B cell (primary cell): ENCODE data around the gene DIS3L2. TPM values are rescaled to one million over a fixed set of nuclear protein-coding genes. Genes with fewer than 3 reads are reported as not detected.

ENCODE experiments used
- ATAC-seq: fragments of 200-7000 bp; cut with Tn5 transposase; one replicate; pipeline ENCODE4 v1.10.0; 2021; ENCODE audit warnings: low read depth, mild to moderate bottlenecking, moderate number of reproducible peaks, moderate library complexity
- CTCF ChIA-PET: fragments of 350-600 bp; sonication (Branson Sonifier 250); formaldehyde crosslinking; loops from one replicate; lab custom pipeline; 2021; ENCODE audit warnings: antibody characterized with exemption, inconsistent platforms; lab: Charles Lee
- POLR2A ChIA-PET: fragments of 350-600 bp; sonication (Branson Sonifier 250); formaldehyde crosslinking; loops from one replicate; lab custom pipeline; 2021; ENCODE audit warnings: antibody characterized with exemption; lab: Charles Lee
- DNase-seq: peaks from one replicate; pipeline ENCODE4 v3.0.0; 2013
- H2AFZ ChIP-seq: 2 replicates; pipeline ENCODE4 v1.6.1; 2012; ENCODE audit warnings: mild to moderate bottlenecking, low read depth, low read length; ENCODE audit not compliant: insufficient read depth, poor library complexity, severe bottlenecking
- H3K27ac ChIP-seq, 2 donors: 1 replicate in 1 of 2; 2 replicates in 1 of 2; pipeline ENCODE4 v1.5.1; 2012 to 2013; ENCODE audit warnings: low read length in 2 of 2, mild to moderate bottlenecking in 2 of 2, moderate library complexity in 1 of 2
- H3K27me3 ChIP-seq, 4 experiments: fragments of 200-600 bp in 1 of 4; sonication (generic) in 1 of 4; replicated peaks in 1 of 4; 1 replicate in 2 of 4; 2 replicates in 2 of 4; pipeline versions ENCODE4 v1.6.1 to v1.7.0; 2013 to 2016; ENCODE audit warnings: low read length in 3 of 4, mild to moderate bottlenecking in 2 of 4, mixed read lengths in 1 of 4, moderate library complexity in 1 of 4; ENCODE audit not compliant: insufficient read depth in 4 of 4, control insufficient read depth in 3 of 4; ENCODE audit errors: control extremely low read depth in 1 of 4
- H3K36me3 ChIP-seq, 2 experiments: replicated peaks in 1 of 2; 1 replicate in 1 of 2; 2 replicates in 1 of 2; pipeline versions ENCODE4 v1.6.1 to v1.7.1; 2013; ENCODE audit warnings: low read length in 1 of 2; ENCODE audit not compliant: insufficient read depth in 2 of 2, control insufficient read depth in 1 of 2; ENCODE audit errors: control extremely low read depth in 1 of 2, extremely low read depth in 1 of 2
- H3K4me1 ChIP-seq, 2 donors: fragments of 200-600 bp in 1 of 2; sonication (generic) in 1 of 2; 1 replicate in 1 of 2; 2 replicates in 1 of 2; pipeline versions ENCODE4 v1.5.1 to v1.6.1; 2013 to 2017; ENCODE audit warnings: low read length in 2 of 2; ENCODE audit not compliant: control insufficient read depth in 2 of 2, insufficient read depth in 2 of 2
- H3K4me2 ChIP-seq: replicated peaks from 2 replicates; pipeline ENCODE3; 2012; ENCODE audit warnings: mild to moderate bottlenecking, low read depth, low read length; ENCODE audit not compliant: poor library complexity, severe bottlenecking
- H3K4me3 ChIP-seq, 5 experiments: fragments of 200-600 bp in 1 of 5; sonication (generic) in 1 of 5; 1 replicate in 3 of 5; 2 replicates in 2 of 5; pipeline versions ENCODE4 v1.5.1 to v1.7.0; 2011 to 2016; ENCODE audit warnings: low read length in 4 of 5, mild to moderate bottlenecking in 4 of 5, low read depth in 2 of 5, control low read depth in 1 of 5, moderate library complexity in 1 of 5; ENCODE audit not compliant: insufficient read depth in 1 of 5; ENCODE audit errors: control extremely low read depth in 1 of 5, extremely low read depth in 1 of 5
- H3K79me2 ChIP-seq: fragments of 200-600 bp; sonication (generic); one replicate; pipeline ENCODE4 v1.6.0; 2016; ENCODE audit warnings: low read length; ENCODE audit not compliant: control insufficient read depth, insufficient read depth
- H3K9ac ChIP-seq: fragments of 200-600 bp; sonication (generic); 2 replicates; pipeline ENCODE4 v1.6.1; 2017; ENCODE audit warnings: mild to moderate bottlenecking, low read length, moderate library complexity
- H3K9me3 ChIP-seq, 3 donors: one replicate each; pipeline versions ENCODE4 v1.6.1 to v1.7.1; 2013; ENCODE audit warnings: low read length in 2 of 3; ENCODE audit not compliant: control insufficient read depth in 2 of 3, insufficient read depth in 1 of 3; ENCODE audit errors: control extremely low read depth in 1 of 3
- H4K20me1 ChIP-seq: 2 replicates; pipeline ENCODE4 v1.6.0; 2012; ENCODE audit warnings: mild to moderate bottlenecking, low read length; ENCODE audit not compliant: insufficient read depth, control insufficient read depth, poor library complexity, severe bottlenecking
- H3K27ac Mint-ChIP-seq: one replicate; pipeline ENCODE4 v1.8.0; 2021; ENCODE audit warnings: mixed read lengths
- H3K27me3 Mint-ChIP-seq: one replicate; pipeline ENCODE4 v1.8.0; 2021; ENCODE audit warnings: mixed read lengths
- H3K4me1 Mint-ChIP-seq: one replicate; pipeline ENCODE4 v1.8.0; 2021; ENCODE audit warnings: mixed read lengths
- H3K4me3 Mint-ChIP-seq: one replicate; pipeline ENCODE4 v1.8.0; 2021; ENCODE audit warnings: mixed read lengths
- H3K9me3 Mint-ChIP-seq: one replicate; pipeline ENCODE4 v1.8.0; 2022; ENCODE audit warnings: mixed read lengths; ENCODE audit not compliant: insufficient read depth
- EZH2 ChIP-seq: IDR thresholded peaks from 2 replicates; pipeline ENCODE4 v1.6.1; 2012; ENCODE audit warnings: borderline replicate concordance, low read depth, mild to moderate bottlenecking, moderate library complexity, low read length; ENCODE audit not compliant: insufficient read depth, poor library complexity, severe bottlenecking
- WGBS: methylation state at CpG from one replicate; pipeline ENCODE4 v1.1.5; 2013; ENCODE audit warnings: missing lambda C conversion rate; ENCODE audit not compliant: insufficient coverage; 5-methylcytosine and 5-hydroxymethylcytosine counted together
- intact Hi-C: fragments of 100-400 bp; cut with micrococcal nuclease; formaldehyde crosslinking; loops from one replicate; pipeline ENCODE4 v1.10.0; 2022
- polyA plus RNA-seq: library from polyadenylated mRNA; depleted of rRNA; stranded (reverse); fragments of >200 nt; gene quantifications from 2 replicates; pipeline ENCODE4 v1.2.3, GENCODE V29; 2012
- total RNA-seq, 2 donors: library from RNA; stranded (reverse); fragments of 120-200 nt in 1 of 2; gene quantifications; 1 replicate in 1 of 2; 2 replicates in 1 of 2; pipeline versions ENCODE4 v1.2.3 to v1.2.4, GENCODE V29; 2013 to 2022
- TF ChIP-seq, protein P1 (sequence below): fragments of 200-600 bp; IDR thresholded peaks from one replicate; pipeline ENCODE4 v1.8.0; 2022; ENCODE audit warnings: antibody characterized with exemption, mild to moderate bottlenecking

DIS3L2 gene
- total and polyA plus RNA-seq, 2 donors (not counting 1 experiment from before 2014, with no cell fraction given) = 34.5 to 70.1 TPM

DNA sequence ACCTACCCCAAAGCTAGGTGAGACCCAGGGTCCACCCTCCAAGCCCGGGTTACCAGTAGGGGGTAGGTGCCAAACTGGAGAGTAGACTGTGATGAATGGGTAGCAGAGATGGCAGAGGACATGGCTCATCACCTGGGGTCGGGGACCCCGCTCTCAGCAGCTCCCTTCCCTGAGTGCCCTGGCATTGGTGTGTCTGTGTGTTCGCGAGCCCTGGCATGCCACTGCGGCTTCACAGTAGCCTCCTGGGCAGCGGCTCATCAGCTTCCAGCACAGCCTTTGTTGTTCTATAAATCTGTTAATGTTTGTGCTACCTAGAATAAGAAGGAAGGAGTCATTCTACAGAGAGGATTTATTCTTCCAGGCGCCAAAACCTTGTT is 354.4 kb downstream of the DIS3L2 start:
- Histone ChIP-seq H3K79me2 (no peaks in the 10 kb centered on the region), H2AFZ (peak overlapping the region; percentile 30), H3K4me1 (peaks cover 22 to 26% of the 10 kb centered on the region in 2 donors), H3K9me3 (peaks cover 1 to 10% (median 6%) of the 10 kb centered on the region in 3 donors), H3K9ac (peak overlapping the region; percentile 30), H3K4me3 (no peak overlapping the region), H3K27me3 (no peaks in the 10 kb centered on the region), H3K27ac (peak overlapping the region in 1 of 2 donors; percentile 6), H4K20me1 (no peaks in the 10 kb centered on the region), H3K36me3 (peaks cover 0 to 10% of the 10 kb centered on the region in 2 experiments), H3K4me2 (peak overlapping the region; percentile 59)
- H3K4me1 Mint-ChIP-seq = peaks cover 32% of the 10 kb centered on the region
- intact Hi-C loops = no loop called here
- no peaks in the 10 kb centered on the region for H3K27me3 Mint-ChIP-seq
- TF ChIP-seq, protein P1, sequence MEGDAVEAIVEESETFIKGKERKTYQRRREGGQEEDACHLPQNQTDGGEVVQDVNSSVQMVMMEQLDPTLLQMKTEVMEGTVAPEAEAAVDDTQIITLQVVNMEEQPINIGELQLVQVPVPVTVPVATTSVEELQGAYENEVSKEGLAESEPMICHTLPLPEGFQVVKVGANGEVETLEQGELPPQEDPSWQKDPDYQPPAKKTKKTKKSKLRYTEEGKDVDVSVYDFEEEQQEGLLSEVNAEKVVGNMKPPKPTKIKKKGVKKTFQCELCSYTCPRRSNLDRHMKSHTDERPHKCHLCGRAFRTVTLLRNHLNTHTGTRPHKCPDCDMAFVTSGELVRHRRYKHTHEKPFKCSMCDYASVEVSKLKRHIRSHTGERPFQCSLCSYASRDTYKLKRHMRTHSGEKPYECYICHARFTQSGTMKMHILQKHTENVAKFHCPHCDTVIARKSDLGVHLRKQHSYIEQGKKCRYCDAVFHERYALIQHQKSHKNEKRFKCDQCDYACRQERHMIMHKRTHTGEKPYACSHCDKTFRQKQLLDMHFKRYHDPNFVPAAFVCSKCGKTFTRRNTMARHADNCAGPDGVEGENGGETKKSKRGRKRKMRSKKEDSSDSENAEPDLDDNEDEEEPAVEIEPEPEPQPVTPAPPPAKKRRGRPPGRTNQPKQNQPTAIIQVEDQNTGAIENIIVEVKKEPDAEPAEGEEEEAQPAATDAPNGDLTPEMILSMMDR = no peak
- no peak for TF ChIP-seq EZH2
- H3K9me3 Mint-ChIP-seq = peaks cover 12% of the 10 kb centered on the region
- 42% methylated on average over 3 of the region's 8 CpGs for WGBS
- ChIA-PET CTCF (interaction anchor here (0.6 to 3.4 kb wide), 7 partner anchors 10 to 641 kb away, joined by 3 to 33 read pairs (median 3); no protein-coding TSS in a partner anchor), POLR2A (interaction anchor here (0.7 kb wide), 1 partner anchor 9 kb away, joined by 3 read pairs; no protein-coding TSS in a partner anchor)
- H3K4me3 Mint-ChIP-seq = no peak overlapping the region
- H3K27ac Mint-ChIP-seq = peak overlapping the region; percentile 78
- ATAC-seq (no peak), DNase-seq (no peak)

DNA sequence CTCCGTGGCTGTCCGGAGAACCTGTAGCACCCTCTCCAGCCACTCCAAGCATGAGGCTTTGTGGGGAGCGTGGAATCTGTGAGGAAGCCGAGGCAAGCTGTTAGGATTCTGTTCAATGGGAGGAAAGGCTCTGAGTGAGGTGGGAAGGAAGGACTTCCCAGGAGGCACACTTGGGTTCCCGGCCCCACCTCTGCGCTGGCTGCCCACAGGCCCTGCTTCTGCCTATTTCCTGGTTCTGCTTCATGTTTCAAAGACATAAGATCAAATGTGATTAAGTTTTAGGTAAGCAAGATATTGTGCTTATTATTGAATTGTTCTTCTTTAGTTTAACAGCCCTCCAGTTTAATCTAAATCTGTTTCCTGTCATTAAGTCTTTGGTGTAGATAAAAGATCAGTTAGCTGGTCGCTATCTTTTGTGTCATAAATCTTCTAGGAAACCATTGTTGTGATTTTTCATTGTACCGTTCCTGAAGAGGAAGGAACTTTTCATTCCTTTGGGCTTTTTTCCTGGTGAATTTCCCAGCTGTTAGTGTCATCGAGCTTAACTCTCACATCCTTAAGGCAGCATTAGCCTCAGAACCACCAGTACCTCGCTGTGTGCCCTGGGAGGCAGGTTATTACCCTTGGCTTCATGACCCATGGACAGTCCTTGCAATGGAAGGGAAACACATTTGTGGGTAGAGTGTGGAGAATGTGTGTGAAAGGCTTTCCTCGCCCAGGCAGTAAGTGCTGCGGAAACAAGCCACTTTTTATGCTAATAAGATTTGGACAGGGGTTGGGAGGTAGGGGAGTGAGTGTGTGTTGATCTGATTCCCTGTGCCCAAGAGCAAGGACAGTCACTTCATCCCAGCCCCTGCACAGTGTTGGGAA is 355.2 kb downstream of the DIS3L2 start:
- Mint-ChIP-seq H3K27me3 (no peaks in the 10 kb centered on the region), H3K4me1 (peaks cover 32% of the 10 kb centered on the region), H3K27ac (peak overlapping the region; percentile 78), H3K9me3 (peaks cover 10% of the 10 kb centered on the region), H3K4me3 (no peak overlapping the region)
- DNase-seq (no peak), ATAC-seq (no peak)
- Histone ChIP-seq H3K79me2 (no peaks in the 10 kb centered on the region), H3K4me2 (no peak overlapping the region), H4K20me1 (no peaks in the 10 kb centered on the region), H2AFZ (no peak overlapping the region), H3K4me1 (peaks cover 22 to 26% of the 10 kb centered on the region in 2 donors), H3K9ac (no peak overlapping the region), H3K27ac (no peak overlapping the region), H3K27me3 (no peaks in the 10 kb centered on the region), H3K4me3 (no peak overlapping the region), H3K36me3 (peaks cover 0 to 8% of the 10 kb centered on the region in 2 experiments), H3K9me3 (peaks cover 1 to 9% (median 6%) of the 10 kb centered on the region in 3 donors)
- WGBS = 50% methylated on average over 3 of the region's 12 CpGs
- TF ChIP-seq EZH2 = no peak
- TF ChIP-seq, protein P1 = no peak
- intact Hi-C loops = no loop called here
- CTCF ChIA-PET = interaction anchor here (1.5 to 3.4 kb wide), 2 partner anchors 9 to 24 kb away, joined by 3 to 33 read pairs; no protein-coding TSS in a partner anchor
- POLR2A ChIA-PET = no interaction called here
